ENCODE results near the gene SSU72.
"Not testable (repeated sequence)": the region's sequence is repeated elsewhere in the genome, so short reads cannot be mapped to it uniquely, and the experiment has no call there.

- not testable (repeated sequence) for TF ChIP-seq CTCF (conservative IDR thresholded peaks at IDR 0.05); EZH2 (IDR thresholded peaks at IDR 0.05; ENCODE audit: low read depth)
Observed at GRCh38 chr1:1556961-1557360, 17.7 kb downstream of the SSU72 start.
